Coronary artery (tissue), 2 donors: Measurements from ENCODE around the gene ISG20L2.

ENCODE experiments used
- DNase-seq: peaks from one replicate; pipeline ENCODE4 v3.0.0-alpha.2; 2017; ENCODE audit warnings: low spot score
- H3K27ac ChIP-seq, 2 donors: fragments of 200-600 bp; sonication (generic); one replicate each; pipeline ENCODE4 v1.5.1; 2016 to 2019
- H3K4me3 ChIP-seq: fragments of 200-600 bp; sonication (generic); 2 replicates; pipeline ENCODE4 v1.5.1; 2016; ENCODE audit warnings: mild to moderate bottlenecking, moderate library complexity
- TF ChIP-seq, protein P1 (sequence below): fragments of 200-600 bp; sonication (generic); IDR thresholded peaks from one replicate; pipeline ENCODE4 v1.5.1; 2019; ENCODE audit warnings: antibody characterized with exemption

The ISG20L2 gene, protein sequence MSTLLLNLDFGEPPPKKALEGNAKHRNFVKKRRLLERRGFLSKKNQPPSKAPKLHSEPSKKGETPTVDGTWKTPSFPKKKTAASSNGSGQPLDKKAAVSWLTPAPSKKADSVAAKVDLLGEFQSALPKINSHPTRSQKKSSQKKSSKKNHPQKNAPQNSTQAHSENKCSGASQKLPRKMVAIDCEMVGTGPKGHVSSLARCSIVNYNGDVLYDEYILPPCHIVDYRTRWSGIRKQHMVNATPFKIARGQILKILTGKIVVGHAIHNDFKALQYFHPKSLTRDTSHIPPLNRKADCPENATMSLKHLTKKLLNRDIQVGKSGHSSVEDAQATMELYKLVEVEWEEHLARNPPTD

DNA sequence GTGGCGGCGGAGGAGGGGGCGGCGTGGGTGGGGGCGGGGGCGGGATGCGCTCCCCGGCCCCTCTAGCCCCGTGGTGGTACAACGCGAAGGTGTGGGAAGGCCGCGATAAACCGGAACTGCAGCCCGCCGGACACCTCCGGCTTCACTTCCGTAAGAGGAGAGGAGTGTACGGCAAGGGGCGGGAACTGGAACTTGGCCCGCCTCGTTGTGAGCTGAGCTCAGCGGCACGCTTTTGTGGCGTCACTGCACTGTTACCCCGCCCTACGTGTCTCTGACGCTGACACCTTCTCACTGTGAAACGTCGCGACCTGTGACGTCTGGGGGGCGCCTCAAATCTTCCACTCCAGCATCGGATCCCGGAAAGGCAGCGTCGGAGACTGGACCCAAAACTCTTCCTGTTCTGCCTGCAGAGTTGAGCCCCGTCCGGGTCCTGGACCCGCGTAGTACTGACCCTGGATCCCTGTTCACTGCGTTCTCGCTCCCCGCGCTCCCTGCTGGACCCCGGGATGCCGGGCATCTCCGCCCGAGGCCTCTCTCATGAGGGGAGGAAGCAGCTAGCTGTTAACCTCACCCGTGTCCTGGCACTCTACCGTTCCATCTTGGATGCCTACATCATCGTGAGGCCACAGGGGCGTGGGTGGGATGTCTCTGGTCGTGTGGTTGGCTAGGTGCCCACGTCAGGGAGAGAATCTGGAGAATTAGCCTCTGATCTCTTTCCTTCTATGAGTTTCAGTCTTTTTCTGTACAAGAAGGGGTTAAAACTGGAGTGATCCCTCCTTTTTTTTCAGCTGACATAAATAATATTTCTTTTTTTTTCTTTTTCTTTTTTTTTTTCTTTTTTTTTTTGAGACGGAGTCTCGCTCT lies at the start of gene ISG20L2:
TSS of gene ISG20L2 (minus strand) at position 168 of the 864 bp plus-strand sequence. CDS start 1,114 bp downstream, outside the sequence.
- Histone ChIP-seq H3K4me3 (peak within 1 kb of the TSS; percentile 98), H3K27ac (peak within 1 kb of the TSS; percentile 96 to 99)
- DNase-seq: peak; percentile 98
- TF ChIP-seq, protein P1, sequence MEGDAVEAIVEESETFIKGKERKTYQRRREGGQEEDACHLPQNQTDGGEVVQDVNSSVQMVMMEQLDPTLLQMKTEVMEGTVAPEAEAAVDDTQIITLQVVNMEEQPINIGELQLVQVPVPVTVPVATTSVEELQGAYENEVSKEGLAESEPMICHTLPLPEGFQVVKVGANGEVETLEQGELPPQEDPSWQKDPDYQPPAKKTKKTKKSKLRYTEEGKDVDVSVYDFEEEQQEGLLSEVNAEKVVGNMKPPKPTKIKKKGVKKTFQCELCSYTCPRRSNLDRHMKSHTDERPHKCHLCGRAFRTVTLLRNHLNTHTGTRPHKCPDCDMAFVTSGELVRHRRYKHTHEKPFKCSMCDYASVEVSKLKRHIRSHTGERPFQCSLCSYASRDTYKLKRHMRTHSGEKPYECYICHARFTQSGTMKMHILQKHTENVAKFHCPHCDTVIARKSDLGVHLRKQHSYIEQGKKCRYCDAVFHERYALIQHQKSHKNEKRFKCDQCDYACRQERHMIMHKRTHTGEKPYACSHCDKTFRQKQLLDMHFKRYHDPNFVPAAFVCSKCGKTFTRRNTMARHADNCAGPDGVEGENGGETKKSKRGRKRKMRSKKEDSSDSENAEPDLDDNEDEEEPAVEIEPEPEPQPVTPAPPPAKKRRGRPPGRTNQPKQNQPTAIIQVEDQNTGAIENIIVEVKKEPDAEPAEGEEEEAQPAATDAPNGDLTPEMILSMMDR: no peak

DNA sequence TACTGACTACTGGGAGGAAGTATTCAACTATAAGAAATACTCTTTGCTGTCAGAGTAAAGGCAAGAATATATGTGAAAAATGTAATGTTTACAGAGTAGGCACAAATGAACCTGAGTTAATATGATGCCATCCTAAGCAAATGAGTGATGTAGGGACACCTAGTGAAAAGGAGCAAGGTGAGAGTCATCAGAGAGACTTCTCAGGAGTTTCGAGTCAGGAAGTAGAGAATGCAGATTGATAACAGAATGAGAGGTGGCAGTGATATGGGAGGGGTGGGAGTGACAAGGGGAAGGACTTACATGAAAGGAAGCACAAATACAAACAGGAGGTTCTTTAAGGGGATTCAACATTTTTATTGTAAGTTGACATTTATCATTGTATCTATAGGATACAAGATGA lies 49.0 kb upstream of the ISG20L2 start:
- no peak overlapping the region for H3K27ac ChIP-seq
- H3K4me3 ChIP-seq: no peak overlapping the region
- TF ChIP-seq, protein P1: no peak
- no peak for DNase-seq

DNA sequence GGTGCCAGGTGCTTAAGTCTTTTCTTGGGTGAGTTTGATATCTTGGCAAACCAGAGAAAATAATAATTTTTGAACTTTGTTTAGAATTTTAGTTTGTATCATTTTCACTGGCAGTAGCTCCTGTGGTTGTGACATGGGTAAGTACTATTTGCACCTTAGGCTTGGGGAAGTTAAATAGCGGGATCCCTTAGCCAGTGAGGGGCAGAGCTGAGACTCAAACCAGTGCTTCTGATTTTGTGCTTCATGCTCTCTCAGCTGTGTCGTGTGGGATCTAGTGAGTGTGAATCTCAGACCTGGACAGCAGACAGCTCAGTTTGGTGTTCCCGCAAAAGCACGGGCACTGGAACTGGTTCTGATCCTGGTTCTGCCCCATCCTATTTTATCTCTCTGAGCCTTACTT lies 48.4 kb upstream of the ISG20L2 start:
- no peak overlapping the region for H3K4me3 ChIP-seq
- TF ChIP-seq, protein P1: no peak
- no peak overlapping the region for H3K27ac ChIP-seq
- no peak for DNase-seq

DNA sequence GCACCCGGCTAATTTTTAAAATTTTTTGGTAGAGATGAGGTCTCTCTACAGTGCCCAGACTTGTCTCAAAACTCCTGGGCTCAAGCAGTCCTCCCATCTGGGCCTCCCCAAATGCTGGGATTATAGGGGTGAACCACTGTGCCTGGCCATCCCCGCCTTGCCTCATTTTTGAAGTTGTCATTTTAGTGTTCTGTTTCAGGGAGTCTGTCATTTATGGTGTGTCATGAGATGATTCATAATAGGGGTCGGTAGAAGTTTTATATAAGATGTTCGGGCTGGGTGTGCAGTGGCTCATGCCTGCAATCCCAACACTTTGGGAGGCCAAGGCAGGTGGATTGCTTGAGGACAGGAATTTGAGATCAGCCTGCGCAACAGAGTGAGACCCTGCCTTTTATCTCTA lies 47.2 kb upstream of the ISG20L2 start:
- Histone ChIP-seq H3K27ac (no peak overlapping the region), H3K4me3 (no peak overlapping the region)
- TF ChIP-seq, protein P1: no peak
- DNase-seq: no peak

DNA sequence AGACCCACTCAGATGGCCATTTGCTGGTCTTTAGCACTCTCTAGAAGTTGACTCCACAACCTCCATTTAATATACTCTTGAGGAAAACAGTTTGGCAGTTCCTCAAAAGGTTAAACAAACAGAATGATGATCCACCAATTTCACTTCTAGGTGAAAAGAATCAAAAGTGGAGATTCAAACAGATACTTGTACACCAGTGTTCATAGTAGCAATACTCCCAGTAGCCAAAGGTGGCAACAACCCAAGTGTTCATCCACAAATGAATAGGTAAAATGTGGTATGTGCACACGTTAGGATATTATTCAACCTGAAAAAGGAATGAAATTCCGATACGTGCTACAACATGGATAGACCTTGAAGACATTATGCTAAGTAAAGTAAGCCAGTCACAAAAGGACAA lies 45.0 kb upstream of the ISG20L2 start:
- TF ChIP-seq, protein P1: no peak
- peak overlapping the region; percentile 27 for H3K4me3 ChIP-seq
- peak overlapping the region; percentile 5 to 35 for H3K27ac ChIP-seq
- DNase-seq: no peak

DNA sequence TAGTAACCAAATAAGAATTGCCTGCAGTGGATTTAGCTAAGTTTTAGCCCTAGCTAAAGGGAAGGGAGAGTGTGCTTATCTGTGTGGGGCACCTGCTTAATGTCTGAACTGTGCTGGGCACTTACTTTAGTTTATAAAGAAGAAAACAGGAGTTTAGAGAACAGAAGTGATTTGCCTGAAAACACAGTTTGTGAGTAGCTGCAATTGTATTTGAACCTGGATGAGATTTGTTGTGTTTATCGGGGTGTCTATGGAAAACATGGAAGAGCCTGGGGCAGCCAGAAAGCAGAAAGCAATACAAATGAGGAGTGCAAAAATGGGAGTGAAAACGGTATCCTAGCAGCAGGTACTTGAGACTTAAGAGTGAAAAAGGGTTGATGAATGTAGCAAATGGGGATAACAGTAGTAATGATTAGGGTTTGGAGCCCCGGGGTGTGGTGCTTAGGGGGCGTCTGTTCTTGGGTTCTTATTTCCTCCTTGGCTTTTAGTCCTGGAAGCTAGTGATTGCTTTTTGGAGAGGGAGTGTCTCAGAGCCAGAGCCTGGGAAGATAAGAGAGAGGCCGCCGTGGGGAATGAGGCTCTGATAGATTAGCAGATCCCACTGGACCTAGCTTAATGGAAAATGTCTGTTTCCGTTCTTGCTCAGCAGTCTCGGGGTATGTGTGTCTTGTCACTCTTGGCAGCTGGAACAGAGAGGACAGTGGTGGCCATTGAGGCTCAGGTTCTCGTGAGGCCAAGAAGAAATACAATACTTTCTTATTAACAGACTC lies 44.3 kb upstream of the ISG20L2 start:
- TF ChIP-seq, protein P1: no peak
- H3K27ac ChIP-seq: peak overlapping the region; percentile 5 to 35
- no peak for DNase-seq
- peak overlapping the region; percentile 27 for H3K4me3 ChIP-seq
